ENCODE measurements around the gene TCF4.

- TF ChIP-seq CTCF (IDR thresholded peaks at IDR 0.05), result no peak
- TF ChIP-seq POLR2A (IDR thresholded peaks at IDR 0.05), result no peak
- TF ChIP-seq POLR2AphosphoS5 (IDR thresholded peaks at IDR 0.05), result no peak
- TF ChIP-seq EP300 (IDR thresholded peaks at IDR 0.05), result no peak
Observed at GRCh38 chr18:55473560-55473959, 114.4 kb downstream of the TCF4 start.

Data from upper lobe of left lung (tissue), 4 donors.